ENCODE results near the gene MEF2C. TPM values are rescaled to one million over a fixed set of nuclear protein-coding genes. Genes with fewer than 3 reads are reported as not detected.

Gene MEF2C
- total RNA-seq = 2.9 and 4.1 TPM in 2 replicates

GRCh38 chr5:88883059-88883835, at the start of gene MEF2C:
Gene MEF2C, minus strand, starts transcription at chr5:88883184. Its CDS starts 59,396 bp downstream, at chr5:88823788.

Data from pericardium fibroblast (primary cell).